SW480 (cell line): Measurements from ENCODE around the gene GRIN2A.

Experiments used
- DNase-seq: peaks from one replicate; pipeline ENCODE4 v3.0.0-alpha.2; 2016; ENCODE audit warnings: low spot score

The GRIN2A gene

GRCh38 chr16:9757687-9758086, 424.5 kb downstream of the GRIN2A start:
- no peak for DNase-seq

DNA sequence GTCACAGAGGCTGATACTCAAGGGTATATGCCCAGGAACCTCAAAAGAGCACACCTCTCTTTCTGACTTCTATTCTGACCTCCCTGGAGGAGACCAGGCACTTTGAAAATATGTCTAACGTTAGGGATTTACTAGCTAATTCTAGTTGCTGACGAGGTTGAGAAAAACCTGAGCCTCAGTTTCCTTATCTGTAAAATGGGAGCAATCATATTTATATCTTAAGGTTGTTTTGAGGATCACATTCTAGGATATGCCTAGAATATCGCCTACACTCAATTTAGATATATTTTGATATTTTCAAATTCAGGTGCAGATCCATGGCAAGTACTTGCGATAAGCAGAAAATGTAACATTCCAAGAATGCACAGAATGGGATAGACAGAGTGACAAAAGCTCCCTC, 425.8 kb downstream of the GRIN2A start:
- no peak for DNase-seq

- DNase-seq = no peak
Observed at GRCh38 chr16:9755081-9755480, 427.1 kb downstream of the GRIN2A start.

- DNase-seq = no peak
Observed at GRCh38 chr16:9741776-9742175, 440.5 kb downstream of the GRIN2A start.

- no peak for DNase-seq
Observed at GRCh38 chr16:9739301-9739700, 442.9 kb downstream of the GRIN2A start.

GRCh38 chr16:9738690-9739089, 443.5 kb downstream of the GRIN2A start:
- DNase-seq = no peak

GRCh38 chr16:9736547-9736946, 445.7 kb downstream of the GRIN2A start:
- DNase-seq = no peak

GRCh38 chr16:9723136-9723535, 459.1 kb downstream of the GRIN2A start:
- DNase-seq = no peak

GRCh38 chr16:9713907-9714306, 468.3 kb downstream of the GRIN2A start:
- no peak for DNase-seq

DNA sequence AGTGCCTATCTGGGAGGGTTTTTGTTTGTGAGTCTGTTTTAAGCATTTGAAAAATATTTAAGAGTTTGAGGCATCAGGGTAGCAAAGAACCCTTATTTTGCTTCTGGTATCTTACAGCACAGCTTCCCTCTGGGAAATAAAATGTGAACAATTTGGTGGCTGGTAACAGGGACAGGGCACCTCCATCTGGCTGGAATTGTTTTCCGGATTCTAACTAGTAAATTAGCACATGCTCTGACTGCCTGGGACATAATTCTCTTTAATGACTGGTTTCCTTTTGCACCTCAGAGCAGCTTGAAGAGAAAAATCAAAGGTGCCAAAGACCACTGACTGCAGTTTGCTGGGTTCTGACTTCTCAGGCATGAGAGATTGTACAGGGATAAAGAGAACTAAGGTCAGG, 469.1 kb downstream of the GRIN2A start:
- no peak for DNase-seq

GRCh38 chr16:9708972-9709620, 473.1 kb downstream of the GRIN2A start:
- no peak for DNase-seq

GRCh38 chr16:9706217-9706836, 475.9 kb downstream of the GRIN2A start:
- peak; percentile 10 for DNase-seq

DNA sequence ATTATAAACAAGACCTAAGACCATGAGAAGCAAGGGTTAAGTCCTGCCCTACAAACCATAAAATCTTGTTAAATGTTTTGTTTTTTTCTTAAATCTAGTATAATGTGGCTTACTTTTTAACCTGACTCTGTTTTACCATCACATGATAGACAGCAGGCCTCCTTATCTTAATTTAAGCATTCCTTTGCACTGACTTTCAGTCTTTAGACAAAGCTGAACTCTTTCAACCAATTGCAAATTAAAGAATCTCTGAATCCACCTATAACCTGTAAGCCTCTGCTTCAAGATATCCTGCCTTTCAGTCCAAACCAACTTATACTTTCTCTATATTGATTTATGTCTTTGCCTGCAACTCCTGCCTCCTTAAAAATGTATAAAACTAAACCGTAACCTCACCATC, 478.5 kb downstream of the GRIN2A start:
- DNase-seq = no peak
